ENCODE data around the gene MAMDC4. TPM values are rescaled to one million over a fixed set of nuclear protein-coding genes. Genes with fewer than 3 reads are reported as not detected.
A peak's percentile ranks its signal among the peaks of the same experiment; 100 is the strongest.

Gene MAMDC4
- total and polyA plus RNA-seq, 2 of the 13 experiments (the other 11 are each of a cell fraction or from before 2014, with no cell fraction given), result 6.0 to 6.8 TPM

DNA sequence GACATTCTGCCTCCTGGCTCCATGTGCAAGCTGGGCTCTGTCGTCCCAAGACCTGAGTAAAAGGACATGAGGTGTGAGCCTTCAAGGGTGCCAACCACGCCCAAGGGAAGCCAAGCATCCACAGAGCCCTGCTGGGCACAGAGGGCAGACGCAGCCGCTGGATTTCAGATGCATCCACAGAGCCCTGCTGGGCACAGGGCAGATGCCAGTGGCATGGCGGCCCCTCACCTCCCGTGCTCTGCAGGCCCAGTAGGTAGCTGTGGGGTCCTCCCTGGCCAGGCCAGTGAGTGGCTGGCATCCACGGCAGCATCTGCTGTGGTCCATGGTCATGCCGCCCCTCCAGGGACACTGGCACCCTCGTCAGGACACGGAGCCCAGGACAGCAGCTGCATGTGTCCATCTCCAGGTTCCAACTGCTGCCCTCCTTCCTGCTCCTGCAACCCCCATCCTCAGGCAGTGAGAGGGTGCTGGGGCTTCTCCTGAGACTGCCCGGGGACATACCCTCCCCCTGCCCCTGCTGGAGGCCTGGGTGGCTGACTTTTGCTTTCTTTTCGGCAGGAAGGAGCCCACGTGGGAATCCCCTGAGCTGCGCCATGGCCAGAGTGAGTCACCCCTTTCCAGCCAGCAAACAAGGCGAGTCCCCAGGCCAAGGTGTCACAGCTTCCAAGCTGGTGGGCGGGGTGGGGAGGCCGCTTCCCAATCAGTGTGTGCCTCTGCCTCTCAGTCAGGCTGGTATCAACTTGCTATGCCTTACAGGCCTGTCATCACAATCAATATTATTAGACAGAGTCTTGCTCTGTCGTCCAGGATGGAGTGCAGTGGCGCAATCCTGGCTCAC, 30.2 kb downstream of the MAMDC4 start (continued):
- TF ChIP-seq, protein P1, sequence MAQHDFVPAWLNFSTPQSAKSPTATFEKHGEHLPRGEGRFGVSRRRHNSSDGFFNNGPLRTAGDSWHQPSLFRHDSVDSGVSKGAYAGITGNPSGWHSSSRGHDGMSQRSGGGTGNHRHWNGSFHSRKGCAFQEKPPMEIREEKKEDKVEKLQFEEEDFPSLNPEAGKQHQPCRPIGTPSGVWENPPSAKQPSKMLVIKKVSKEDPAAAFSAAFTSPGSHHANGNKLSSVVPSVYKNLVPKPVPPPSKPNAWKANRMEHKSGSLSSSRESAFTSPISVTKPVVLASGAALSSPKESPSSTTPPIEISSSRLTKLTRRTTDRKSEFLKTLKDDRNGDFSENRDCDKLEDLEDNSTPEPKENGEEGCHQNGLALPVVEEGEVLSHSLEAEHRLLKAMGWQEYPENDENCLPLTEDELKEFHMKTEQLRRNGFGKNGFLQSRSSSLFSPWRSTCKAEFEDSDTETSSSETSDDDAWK (CRISPR knock-in tag; IDR thresholded peaks at IDR 0.05), result no peak
- TF ChIP-seq, protein P2, sequence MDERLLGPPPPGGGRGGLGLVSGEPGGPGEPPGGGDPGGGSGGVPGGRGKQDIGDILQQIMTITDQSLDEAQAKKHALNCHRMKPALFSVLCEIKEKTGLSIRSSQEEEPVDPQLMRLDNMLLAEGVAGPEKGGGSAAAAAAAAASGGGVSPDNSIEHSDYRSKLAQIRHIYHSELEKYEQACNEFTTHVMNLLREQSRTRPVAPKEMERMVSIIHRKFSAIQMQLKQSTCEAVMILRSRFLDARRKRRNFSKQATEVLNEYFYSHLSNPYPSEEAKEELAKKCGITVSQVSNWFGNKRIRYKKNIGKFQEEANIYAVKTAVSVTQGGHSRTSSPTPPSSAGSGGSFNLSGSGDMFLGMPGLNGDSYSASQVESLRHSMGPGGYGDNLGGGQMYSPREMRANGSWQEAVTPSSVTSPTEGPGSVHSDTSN (CRISPR knock-in tag; IDR thresholded peaks at IDR 0.05), result no peak
- TF ChIP-seq SRSF1 (optimal IDR thresholded peaks at IDR 0.05; ENCODE audit: low read depth, low read length), result no peak
- TF ChIP-seq ZSCAN21 (CRISPR knock-in tag; IDR thresholded peaks at IDR 0.05; ENCODE audit: borderline replicate concordance), result no peak; the same call in 1 of the 2 replicates
- TF ChIP-seq POLR2G (IDR thresholded peaks at IDR 0.05; ENCODE audit: low read depth, low read length), result peak; percentile 25; the same call in 1 of the 2 replicates
- peak; percentile 80; the same call in 1 of the 2 replicates for TF ChIP-seq TARDBP (CRISPR knock-in tag; IDR thresholded peaks at IDR 0.05)
- TF ChIP-seq, protein P3, sequence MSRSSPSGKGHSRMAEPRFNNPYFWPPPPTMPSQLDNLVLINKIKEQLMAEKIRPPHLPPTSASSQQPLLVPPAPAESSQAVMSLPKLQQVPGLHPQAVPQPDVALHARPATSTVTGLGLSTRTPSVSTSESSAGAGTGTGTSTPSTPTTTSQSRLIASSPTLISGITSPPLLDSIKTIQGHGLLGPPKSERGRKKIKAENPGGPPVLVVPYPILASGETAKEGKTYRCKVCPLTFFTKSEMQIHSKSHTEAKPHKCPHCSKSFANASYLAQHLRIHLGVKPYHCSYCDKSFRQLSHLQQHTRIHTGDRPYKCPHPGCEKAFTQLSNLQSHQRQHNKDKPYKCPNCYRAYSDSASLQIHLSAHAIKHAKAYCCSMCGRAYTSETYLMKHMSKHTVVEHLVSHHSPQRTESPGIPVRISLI (CRISPR knock-in tag; IDR thresholded peaks at IDR 0.05; ENCODE audit: borderline replicate concordance), result peak; percentile 59; the same call in 1 of the 2 replicates
- TF ChIP-seq MEIS2 (CRISPR knock-in tag; IDR thresholded peaks at IDR 0.05), result peak; percentile 81
- TF ChIP-seq U2AF2 (IDR thresholded peaks at IDR 0.05; ENCODE audit: low read depth, low read length), result no peak
- peak; percentile 96 for TF ChIP-seq PHF21A (CRISPR knock-in tag; IDR thresholded peaks at IDR 0.05)
- peak; percentile 44 for TF ChIP-seq ZFY (CRISPR knock-in tag; IDR thresholded peaks at IDR 0.05)
- TF ChIP-seq, protein P4, sequence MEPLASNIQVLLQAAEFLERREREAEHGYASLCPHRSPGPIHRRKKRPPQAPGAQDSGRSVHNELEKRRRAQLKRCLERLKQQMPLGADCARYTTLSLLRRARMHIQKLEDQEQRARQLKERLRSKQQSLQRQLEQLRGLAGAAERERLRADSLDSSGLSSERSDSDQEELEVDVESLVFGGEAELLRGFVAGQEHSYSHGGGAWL (CRISPR knock-in tag; IDR thresholded peaks at IDR 0.05), result 0 out of 2 replicates have a peak, but pooled peaks have one; percentile 50
- no peak for TF ChIP-seq BORCS8-MEF2B (CRISPR knock-in tag; IDR thresholded peaks at IDR 0.05)
- TF ChIP-seq, protein P5, sequence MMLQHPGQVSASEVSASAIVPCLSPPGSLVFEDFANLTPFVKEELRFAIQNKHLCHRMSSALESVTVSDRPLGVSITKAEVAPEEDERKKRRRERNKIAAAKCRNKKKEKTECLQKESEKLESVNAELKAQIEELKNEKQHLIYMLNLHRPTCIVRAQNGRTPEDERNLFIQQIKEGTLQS (CRISPR knock-in tag; IDR thresholded peaks at IDR 0.05), result peak; percentile 93
- TF ChIP-seq, protein P6, sequence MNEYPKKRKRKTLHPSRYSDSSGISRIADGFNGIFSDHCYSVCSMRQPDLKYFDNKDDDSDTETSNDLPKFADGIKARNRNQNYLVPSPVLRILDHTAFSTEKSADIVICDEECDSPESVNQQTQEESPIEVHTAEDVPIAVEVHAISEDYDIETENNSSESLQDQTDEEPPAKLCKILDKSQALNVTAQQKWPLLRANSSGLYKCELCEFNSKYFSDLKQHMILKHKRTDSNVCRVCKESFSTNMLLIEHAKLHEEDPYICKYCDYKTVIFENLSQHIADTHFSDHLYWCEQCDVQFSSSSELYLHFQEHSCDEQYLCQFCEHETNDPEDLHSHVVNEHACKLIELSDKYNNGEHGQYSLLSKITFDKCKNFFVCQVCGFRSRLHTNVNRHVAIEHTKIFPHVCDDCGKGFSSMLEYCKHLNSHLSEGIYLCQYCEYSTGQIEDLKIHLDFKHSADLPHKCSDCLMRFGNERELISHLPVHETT (CRISPR knock-in tag; conservative IDR thresholded peaks at IDR 0.05), result peak; percentile 49; the same call in 1 of the 2 replicates
- TF ChIP-seq, protein P7, sequence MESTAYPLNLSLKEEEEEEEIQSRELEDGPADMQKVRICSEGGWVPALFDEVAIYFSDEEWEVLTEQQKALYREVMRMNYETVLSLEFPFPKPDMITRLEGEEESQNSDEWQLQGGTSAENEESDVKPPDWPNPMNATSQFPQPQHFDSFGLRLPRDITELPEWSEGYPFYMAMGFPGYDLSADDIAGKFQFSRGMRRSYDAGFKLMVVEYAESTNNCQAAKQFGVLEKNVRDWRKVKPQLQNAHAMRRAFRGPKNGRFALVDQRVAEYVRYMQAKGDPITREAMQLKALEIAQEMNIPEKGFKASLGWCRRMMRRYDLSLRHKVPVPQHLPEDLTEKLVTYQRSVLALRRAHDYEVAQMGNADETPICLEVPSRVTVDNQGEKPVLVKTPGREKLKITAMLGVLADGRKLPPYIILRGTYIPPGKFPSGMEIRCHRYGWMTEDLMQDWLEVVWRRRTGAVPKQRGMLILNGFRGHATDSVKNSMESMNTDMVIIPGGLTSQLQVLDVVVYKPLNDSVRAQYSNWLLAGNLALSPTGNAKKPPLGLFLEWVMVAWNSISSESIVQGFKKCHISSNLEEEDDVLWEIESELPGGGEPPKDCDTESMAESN (CRISPR knock-in tag; conservative IDR thresholded peaks at IDR 0.05), result peak; percentile 40; the same call in 1 of the 2 replicates
- TF ChIP-seq ZNF781 (CRISPR knock-in tag; IDR thresholded peaks at IDR 0.05; ENCODE audit: borderline replicate concordance, not compliant biosample characterization), result no peak
- no peak for TF ChIP-seq MAFG (CRISPR knock-in tag; IDR thresholded peaks at IDR 0.05)
